DMS79 treated with DMSO at 0.1 percent for 48 hours (cell line): ENCODE data around the gene TNRC6B.
"Not testable (repeated sequence)": the region's sequence is repeated elsewhere in the genome, so short reads cannot be mapped to it uniquely, and the experiment has no call there.

ENCODE experiments used
- DNase-seq: peaks from one replicate; lab custom pipeline; 2025; lab: John Stamatoyannopoulos, UW

The TNRC6B gene

GRCh38 chr22:40212121-40212520 is 34.4 kb downstream of the TNRC6B start:
- DNase-seq = no peak

- DNase-seq = no peak
These were observed 35.8 kb downstream of the TNRC6B start for GRCh38 chr22:40213478-40213877.

GRCh38 chr22:40215266-40215665 is 37.5 kb downstream of the TNRC6B start:
- DNase-seq = no peak

GRCh38 chr22:40216041-40216756 is 38.5 kb downstream of the TNRC6B start:
- DNase-seq = no peak

- DNase-seq = no peak
These were observed 40.4 kb downstream of the TNRC6B start for GRCh38 chr22:40218152-40218551.

- DNase-seq = no peak
These were observed 41.1 kb downstream of the TNRC6B start for GRCh38 chr22:40218723-40219294.

- no peak for DNase-seq
These were observed 42.8 kb downstream of the TNRC6B start for GRCh38 chr22:40220316-40221054.

- no peak for DNase-seq
These were observed 43.3 kb downstream of the TNRC6B start for GRCh38 chr22:40221055-40221414.

- DNase-seq = not testable (repeated sequence)
These were observed 45.3 kb downstream of the TNRC6B start for GRCh38 chr22:40222979-40223378.

GRCh38 chr22:40224702-40225101 is 47.0 kb downstream of the TNRC6B start:
- DNase-seq = no peak

GRCh38 chr22:40226620-40227019 is 48.9 kb downstream of the TNRC6B start:
- DNase-seq = no peak

- no peak for DNase-seq
These were observed 54.0 kb downstream of the TNRC6B start for GRCh38 chr22:40231618-40232313.

- DNase-seq = no peak
These were observed 54.9 kb downstream of the TNRC6B start for GRCh38 chr22:40232624-40233023.

- DNase-seq = no peak
These were observed 56.2 kb downstream of the TNRC6B start for GRCh38 chr22:40233886-40234285.

- DNase-seq = no peak
These were observed 56.9 kb downstream of the TNRC6B start for GRCh38 chr22:40234658-40235057.

- DNase-seq = no peak
These were observed 57.6 kb downstream of the TNRC6B start for GRCh38 chr22:40235308-40235707.

- no peak for DNase-seq
These were observed 58.5 kb downstream of the TNRC6B start for GRCh38 chr22:40236131-40236665.

- DNase-seq = no peak
These were observed 59.5 kb downstream of the TNRC6B start for GRCh38 chr22:40237241-40237640.

GRCh38 chr22:40237788-40238424 is 60.2 kb downstream of the TNRC6B start:
- DNase-seq = no peak

GRCh38 chr22:40238425-40239344 is 61.0 kb downstream of the TNRC6B start:
- no peak for DNase-seq

- no peak for DNase-seq
These were observed 61.6 kb downstream of the TNRC6B start for GRCh38 chr22:40239345-40239683.
